Activated effector memory CD4-positive, alpha-beta T cell treated with anti-CD3 and anti-CD28 coated beads, Interleukin-2, amount 50 U/mL, for 16 hours (primary cell): Measurements from ENCODE around the gene THOC7.
A peak's percentile ranks its signal among the peaks of the same experiment; 100 is the strongest.

Source experiments
- DNase-seq: peaks from one replicate; pipeline ENCODE4 v3.0.0-alpha.2; 2020

The THOC7 gene

DNA sequence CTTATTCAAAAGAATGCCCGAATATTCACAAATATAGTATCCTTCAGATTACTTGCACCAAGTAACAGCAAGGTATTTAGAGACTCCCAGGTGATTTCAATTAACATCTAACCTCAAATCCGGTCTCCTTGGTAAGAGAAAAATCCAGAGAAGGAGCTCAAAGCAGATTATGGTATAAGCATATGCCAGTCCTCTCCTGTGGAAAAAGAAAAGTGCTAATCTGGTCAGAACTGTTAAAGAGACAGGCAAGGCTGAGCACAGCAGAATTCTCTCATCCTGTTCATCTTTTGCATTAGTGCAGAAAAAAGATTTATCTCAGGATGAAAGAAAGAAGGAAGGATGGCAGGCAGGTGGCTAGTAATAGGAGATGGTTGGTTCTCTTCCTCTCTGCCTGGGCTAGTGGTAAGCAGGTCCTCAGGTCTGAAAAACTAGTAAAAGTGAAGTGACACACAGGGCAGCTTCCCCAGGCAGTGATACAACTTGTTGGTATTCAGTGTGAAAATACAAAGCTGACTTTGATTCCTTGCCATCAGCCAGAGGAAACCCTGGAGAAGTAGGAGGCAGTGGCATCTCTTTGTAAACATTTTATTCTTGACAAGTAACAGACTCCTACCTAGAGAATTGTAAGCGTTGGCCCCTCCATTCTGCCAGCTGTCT lies 14.3 kb upstream of the THOC7 start:
- DNase-seq: no peak

GRCh38 chr3:63876260-63876659 lies 12.7 kb upstream of the THOC7 start:
- no peak for DNase-seq

DNA sequence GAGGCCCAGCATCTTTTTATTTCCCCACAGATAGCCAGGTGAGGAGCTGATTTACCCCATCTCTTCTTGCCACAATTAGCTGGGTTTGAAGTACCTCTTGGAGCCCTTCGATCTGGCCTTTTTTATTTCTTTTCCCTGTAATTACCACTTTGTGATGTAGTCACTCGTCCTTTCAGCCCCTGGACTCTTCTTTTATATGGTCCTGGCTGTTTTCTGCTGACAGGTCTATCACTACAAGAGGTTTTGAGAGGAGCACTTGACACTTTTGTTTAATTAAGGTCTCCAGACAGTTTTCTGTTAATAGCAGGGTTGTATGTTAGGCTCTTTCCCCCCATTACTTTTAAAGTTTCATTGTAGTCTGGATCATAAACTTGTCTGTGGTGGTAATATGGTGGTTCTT lies 11.9 kb upstream of the THOC7 start:
- DNase-seq: no peak

DNA sequence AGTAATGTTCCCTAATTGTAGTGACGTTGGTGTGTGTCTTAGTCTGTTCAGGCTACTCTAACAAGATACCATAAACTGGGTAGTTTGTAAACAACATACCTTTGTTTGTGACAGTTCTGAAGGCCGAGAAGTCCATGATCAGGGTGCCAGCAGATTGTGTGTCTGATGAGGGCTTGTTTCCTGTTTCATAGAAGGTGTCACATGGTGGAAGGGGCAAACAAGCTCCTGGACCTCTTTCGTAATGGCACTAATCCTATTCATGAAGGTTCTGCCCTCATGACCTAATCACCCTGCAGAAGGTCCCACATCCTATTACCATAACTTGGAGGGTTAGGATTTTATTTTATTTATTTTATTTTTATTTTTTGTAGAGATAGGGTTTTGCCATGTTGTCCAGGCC lies 11.2 kb upstream of the THOC7 start:
- no peak for DNase-seq

GRCh38 chr3:63872135-63872924 lies 8.7 kb upstream of the THOC7 start:
- no peak for DNase-seq

- no peak for DNase-seq
Observed at GRCh38 chr3:63870615-63871005, 7.0 kb upstream of the THOC7 start.

- DNase-seq: no peak
Observed at GRCh38 chr3:63869940-63870614, 6.5 kb upstream of the THOC7 start.

GRCh38 chr3:63867225-63867624 lies 3.6 kb upstream of the THOC7 start:
- no peak for DNase-seq

GRCh38 chr3:63864965-63865327 lies 1.3 kb upstream of the THOC7 start:
- no peak for DNase-seq

GRCh38 chr3:63864008-63864964 lies 681 bp upstream of the THOC7 start:
- DNase-seq: peak; percentile 78

- no peak for DNase-seq
Observed at GRCh38 chr3:63862804-63863149, 828 bp downstream of the THOC7 start.

GRCh38 chr3:63861306-63861705 lies 2.3 kb downstream of the THOC7 start:
- DNase-seq: no peak

DNA sequence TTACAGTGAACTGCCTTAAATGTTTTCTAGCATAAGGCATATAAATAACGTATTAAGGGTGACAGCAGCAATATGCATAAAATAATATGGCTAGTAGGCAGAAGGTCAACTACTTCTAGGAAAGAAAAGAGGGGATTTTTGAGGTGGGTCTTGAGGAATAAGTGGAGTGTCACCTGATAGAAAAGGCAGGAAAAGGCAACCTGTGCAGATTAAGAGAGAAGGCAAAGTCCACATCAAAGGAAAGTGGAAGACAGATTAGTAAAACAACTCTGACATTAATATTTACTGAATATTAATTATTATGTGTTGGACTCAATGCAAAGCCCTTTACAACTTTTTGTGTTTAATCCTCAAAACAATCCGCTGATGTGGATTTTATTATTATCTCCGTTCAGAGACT lies 2.8 kb downstream of the THOC7 start:
- no peak for DNase-seq

DNA sequence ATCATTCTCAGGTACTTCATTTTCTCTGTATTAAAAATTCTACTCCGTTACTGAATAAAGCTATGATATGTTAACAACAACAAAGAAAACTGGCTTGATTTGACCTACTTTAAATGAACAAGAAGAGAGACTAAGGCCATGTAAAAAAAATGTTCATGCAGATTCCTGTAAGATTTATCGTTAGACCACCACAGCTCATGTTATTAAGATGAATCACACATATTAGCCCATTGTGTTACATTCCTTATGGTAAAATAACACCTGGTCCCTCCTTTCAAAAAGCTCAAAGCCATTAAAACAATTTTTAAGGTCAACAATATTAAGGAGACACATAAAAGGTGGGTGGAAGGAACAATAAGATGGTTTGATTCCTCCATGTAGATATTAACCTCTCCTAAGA lies 6.3 kb downstream of the THOC7 start:
- no peak for DNase-seq

- DNase-seq: no peak
Observed at GRCh38 chr3:63855333-63855940, 8.2 kb downstream of the THOC7 start.

DNA sequence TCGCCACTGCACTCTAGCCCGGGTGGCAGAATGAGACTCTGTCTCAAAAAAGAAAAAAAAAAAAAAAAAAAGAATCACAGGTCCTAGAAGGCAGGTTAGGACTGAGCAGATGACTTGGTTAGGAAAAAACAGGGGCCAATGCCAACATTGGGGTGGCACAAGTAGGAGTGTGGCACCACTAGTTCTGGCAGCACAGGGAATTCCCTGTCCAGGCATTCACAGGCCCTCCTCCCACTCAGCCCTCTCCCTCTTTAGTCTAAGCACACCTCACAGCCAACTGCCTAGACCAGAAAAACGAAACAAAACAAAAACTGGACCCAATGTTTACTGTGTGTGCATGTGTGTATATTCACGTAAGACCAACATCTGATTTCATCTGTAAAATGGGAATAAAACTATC lies 10.5 kb downstream of the THOC7 start:
- DNase-seq: no peak

- no peak for DNase-seq
Observed at GRCh38 chr3:63851287-63851686, 12.3 kb downstream of the THOC7 start.

- DNase-seq: no peak
Observed at GRCh38 chr3:63849175-63849574, 14.4 kb downstream of the THOC7 start.

DNA sequence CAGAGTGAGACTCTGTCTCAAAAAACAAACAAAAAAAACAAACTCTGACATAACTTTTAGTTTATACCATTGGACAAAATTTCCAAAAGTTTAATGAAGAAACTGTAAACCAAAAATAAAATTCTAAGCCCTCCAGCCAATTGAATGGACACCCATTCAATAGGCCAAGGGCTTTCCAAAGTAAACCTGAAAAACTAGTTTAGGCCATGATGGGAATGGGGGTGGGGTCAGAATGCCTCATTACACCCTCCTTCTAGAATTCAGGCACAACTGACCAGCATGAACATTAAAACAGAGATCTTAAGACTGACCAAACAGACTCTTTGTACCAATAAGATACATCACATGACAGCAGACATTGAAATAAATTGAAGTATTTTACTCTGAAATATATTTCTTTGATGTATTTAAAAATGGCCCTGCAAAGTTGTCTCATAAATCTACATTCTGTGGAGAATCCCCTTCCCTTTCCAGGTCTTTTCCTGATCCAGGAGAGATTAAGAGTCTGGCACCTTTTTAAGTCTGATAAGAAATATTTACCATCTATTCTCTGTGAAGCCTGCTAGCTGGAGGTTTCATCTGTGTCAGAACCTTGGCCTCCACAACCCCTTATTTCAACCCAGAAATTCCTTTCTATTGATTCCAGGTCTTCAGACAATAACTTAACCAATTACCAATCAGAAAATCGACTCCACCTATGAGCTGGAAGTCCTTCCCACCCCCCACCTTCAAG lies 15.7 kb downstream of the THOC7 start:
- DNase-seq: no peak

GRCh38 chr3:63845215-63845614 lies 18.4 kb downstream of the THOC7 start:
- no peak for DNase-seq

DNA sequence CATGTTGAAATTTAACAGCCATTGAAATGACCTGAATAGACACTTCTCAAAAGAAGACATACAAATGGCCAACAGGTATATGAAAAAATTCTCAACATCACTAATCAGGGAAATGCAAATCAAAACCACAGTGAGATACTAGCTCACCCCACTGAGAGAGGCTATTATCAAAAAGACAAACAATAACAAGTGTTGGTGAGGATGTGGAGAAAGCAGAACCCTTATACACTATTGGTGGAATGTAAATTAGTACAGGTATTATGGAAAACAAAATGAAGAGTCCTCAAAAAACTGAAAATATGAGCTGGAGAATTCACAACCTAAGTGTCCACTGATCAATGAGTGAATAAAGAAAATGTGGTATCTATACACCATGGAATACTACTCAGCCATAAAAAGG lies 21.5 kb downstream of the THOC7 start:
- no peak for DNase-seq

GRCh38 chr3:63841704-63842103 lies 21.9 kb downstream of the THOC7 start:
- DNase-seq: no peak
